CD4-positive, alpha-beta T cell treated with Interleukin-15 for 1 hour (primary cell): ENCODE data around the gene PTPRD.

ENCODE experiments used
- DNase-seq: peaks from one replicate; pipeline ENCODE4 v3.0.0-alpha.2; 2020

The PTPRD gene

DNA sequence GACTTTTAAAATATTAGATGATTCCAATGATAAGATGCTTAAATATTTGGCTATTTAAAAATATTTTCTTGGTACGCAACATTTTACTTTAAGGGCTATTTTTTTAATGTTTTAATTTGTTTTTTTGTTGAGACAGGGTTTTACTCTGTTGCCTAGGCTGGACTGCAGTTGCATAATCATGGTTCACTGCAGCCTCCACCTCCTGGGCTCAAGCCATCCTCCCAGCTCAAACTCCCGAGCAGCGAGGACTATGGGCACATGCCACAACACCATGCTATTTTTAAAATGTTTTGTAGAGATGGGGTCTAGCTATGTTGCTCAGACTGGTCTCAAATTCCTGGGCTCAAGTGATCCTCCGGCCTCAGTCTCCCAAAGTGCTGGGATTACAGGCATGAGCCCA is 1963.0 kb downstream of the PTPRD start:
- DNase-seq: no peak

GRCh38 chr9:8649160-8649559 is 1963.6 kb downstream of the PTPRD start:
- no peak for DNase-seq

DNA sequence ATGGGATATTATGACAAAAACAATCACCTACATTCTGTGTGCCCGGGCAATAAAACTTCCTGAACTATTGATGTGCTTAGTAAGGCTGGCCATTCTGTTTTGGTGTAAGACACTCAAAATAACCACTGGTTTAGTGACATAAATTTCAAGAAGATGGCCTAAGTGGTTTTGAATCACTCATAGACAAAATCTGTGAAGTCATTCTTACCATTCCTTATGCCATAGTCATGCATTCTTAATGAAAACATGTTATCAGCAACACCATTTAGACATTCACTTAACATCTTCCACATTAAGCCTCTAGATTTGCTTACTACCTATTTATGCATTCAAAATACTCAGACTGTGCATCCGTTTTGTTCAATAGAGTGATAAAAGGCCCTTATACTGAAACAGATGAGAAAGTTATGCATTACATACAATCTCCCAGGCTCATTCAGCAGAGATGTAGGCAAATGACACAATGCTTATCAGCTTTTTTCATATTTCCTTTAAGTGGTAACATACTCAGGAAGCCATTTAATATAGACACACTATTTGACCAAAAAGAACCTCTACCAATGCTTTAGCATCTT is 1964.4 kb downstream of the PTPRD start:
- DNase-seq: no peak

DNA sequence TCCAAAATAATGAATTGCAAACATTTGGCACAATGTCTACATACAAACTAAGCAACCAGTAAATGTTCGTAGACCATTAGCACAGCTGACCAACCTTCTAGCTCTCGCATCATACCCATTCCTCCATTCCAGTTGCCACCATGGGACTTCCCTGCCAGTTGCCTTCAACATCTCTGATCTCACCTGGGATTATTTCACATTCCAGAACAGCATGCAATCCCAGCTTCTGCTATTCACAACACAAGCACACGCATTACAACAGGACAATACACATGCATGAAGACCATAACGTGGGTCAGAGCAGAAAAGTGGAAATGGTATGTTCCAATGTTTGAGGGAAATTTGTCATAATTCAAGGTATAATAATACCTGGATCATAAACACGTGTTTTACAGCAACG is 1965.0 kb downstream of the PTPRD start:
- DNase-seq: no peak

- DNase-seq: no peak
These were observed 1968.2 kb downstream of the PTPRD start for GRCh38 chr9:8644571-8644970.

DNA sequence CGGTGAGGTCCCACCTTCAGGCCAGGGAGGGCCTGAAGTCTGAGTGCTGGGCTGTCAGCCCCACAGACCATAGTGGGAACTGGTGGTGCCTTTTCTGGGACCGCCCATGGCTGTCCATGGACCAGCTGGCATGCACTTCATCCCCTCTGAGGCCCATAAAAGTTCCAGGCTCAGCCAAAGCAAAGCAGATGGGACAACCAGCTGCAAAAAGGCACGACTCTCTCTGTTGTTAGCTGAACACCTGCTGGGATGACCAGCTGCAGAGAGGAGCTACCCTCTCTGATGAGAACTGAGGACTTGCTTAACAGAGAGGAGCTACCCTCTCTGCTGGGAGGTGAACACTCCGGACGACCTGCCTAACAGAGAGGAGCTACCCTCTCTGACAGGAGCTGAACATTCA is 1968.9 kb downstream of the PTPRD start:
- no peak for DNase-seq

GRCh38 chr9:8643464-8643863 is 1969.3 kb downstream of the PTPRD start:
- DNase-seq: no peak

DNA sequence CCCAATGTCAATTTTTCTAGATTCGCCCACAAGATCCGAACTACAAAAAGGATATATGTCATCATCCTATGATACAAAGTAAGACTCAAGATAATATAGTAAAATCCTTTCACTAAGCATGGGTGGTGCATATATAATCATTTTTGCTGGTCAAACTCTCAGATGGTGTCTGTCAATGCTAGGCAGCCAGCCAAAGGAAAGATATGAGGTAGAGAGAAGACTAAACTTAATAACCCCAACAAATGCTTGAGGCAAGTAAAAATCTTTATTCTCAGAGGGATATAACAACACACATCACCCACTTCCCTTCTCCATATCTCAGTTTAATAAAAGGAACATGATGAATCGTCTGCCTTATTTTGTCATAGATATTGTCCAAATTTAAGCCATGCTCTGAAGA is 1972.0 kb downstream of the PTPRD start:
- DNase-seq: no peak

DNA sequence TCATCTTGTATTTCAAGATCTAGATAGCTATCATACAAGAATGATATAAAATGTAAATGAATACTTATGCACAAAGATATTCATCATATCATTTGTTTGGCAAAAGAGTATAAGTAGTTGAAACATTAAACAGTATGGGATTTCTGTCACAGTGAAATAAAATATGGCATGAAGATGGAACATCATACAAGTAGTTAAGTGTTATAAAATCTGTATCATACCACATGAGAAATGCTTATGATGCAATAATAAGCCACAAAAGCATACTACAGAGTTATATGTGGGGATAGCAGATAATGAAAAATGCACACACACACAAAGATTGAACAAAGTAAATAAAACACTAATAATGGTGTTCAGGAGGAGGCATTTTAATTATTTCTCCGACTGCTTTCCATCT is 1975.2 kb downstream of the PTPRD start:
- no peak for DNase-seq

DNA sequence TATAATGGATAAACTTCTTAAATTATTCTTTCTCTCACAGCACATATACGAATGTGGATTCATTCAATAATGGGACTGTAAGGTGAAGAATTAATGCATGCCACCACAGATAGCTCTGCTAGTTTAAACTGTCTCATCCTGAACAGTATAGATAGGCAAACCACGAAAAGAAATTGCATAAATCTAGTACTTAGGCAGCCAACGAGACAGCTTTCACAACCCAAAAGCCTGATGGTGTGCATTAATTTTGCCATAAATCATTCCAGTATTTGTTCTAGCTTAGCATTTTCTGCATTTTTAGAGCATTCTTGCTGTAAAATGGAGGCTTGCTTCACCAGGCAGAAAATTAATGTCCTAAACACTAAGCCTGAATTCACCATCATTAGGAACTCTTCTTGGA is 1979.0 kb downstream of the PTPRD start:
- DNase-seq: no peak

DNA sequence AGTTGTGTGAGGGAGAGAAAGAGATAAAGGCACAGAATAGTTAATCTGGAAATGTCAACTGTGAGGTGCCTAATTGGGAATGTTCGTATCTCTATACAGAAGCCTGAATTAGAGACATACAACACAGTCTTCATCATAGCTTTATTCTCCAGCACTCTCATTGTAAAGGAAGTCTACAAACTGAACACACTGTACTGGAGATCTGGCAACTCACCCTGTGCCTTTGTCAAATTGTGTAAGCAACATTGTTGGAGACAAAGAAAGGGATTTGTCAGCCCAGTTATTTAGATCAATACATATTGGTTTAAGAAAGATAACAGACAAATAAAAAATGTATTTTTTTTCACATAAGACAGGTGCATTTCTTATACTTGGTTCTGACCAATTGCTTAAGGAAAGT is 1980.3 kb downstream of the PTPRD start:
- DNase-seq: no peak

DNA sequence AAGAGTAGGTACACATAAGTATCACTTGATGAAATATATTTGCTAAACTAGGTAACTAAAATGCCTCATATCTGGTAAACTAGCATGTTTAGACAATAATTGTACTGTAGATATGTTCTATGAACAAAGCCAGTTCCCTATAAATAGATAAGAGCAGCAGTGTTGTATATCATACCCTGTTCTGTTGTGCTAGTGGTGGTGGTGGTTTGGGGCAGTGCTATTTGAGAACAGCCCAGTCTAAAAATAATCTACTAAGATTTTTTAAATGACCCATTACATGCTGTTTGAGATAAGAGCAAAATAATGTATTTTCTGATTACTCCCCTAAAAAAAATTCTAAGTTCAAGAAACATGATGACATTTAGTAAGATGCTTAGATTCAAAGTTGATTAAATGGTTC is 1984.0 kb downstream of the PTPRD start:
- no peak for DNase-seq

GRCh38 chr9:8627976-8628679 is 1984.7 kb downstream of the PTPRD start:
- DNase-seq: no peak

DNA sequence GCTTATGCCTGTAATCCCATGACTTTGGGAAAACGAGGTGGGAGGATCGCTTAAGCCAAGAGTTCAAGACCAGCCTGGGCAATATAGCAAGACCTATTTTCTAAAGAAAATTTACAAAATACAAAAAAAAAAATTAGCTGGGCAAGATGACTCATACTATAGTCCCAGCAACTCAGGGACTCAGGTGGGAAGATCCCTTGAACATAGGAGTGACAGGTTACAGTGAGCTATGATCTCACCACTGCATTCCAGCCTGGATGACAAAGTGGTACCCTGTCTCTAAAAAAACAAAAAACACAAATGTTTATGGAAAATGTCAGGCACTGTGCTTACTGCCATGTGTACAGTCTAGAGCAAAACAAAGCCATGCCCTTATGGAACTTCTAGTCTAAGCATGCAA is 1989.9 kb downstream of the PTPRD start:
- no peak for DNase-seq

DNA sequence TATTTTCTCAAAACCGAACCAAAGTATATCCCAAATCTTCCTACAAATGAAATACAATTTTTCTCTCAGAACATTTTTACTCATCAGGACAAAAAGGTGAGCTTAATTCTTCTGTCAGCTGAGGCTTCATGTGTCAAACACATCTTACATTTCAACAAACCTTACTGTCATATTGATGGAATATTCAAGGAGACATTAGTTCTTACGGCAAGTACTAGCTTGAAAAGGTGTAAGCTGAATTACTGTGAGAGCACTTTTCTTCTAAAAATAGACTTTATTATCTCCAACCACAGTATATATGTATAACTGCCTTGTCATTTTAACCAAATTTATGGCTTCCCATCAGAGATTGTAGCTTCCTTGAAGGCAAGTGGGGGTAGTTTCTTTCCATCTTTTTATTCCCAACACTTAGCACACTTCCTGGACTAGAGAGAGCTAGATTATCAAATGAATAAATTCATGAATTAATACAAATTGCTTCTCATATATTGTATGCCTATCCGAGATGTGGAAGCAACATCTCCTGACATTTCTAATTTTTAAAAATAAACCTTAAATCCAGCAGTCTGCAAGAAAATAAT is 1990.5 kb downstream of the PTPRD start:
- DNase-seq: no peak

GRCh38 chr9:8621416-8621815 is 1991.4 kb downstream of the PTPRD start:
- DNase-seq: no peak

GRCh38 chr9:8616414-8616813 is 1996.4 kb downstream of the PTPRD start:
- DNase-seq: no peak

GRCh38 chr9:8614926-8615440 is 1997.8 kb downstream of the PTPRD start:
- DNase-seq: no peak

GRCh38 chr9:8613346-8613825 is 1999.4 kb downstream of the PTPRD start:
- no peak for DNase-seq

- no peak for DNase-seq
These were observed 2001.6 kb downstream of the PTPRD start for GRCh38 chr9:8611153-8611552.

- DNase-seq: no peak
These were observed 2002.5 kb downstream of the PTPRD start for GRCh38 chr9:8610256-8610655.

- DNase-seq: no peak
These were observed 2007.7 kb downstream of the PTPRD start for GRCh38 chr9:8605096-8605495.

DNA sequence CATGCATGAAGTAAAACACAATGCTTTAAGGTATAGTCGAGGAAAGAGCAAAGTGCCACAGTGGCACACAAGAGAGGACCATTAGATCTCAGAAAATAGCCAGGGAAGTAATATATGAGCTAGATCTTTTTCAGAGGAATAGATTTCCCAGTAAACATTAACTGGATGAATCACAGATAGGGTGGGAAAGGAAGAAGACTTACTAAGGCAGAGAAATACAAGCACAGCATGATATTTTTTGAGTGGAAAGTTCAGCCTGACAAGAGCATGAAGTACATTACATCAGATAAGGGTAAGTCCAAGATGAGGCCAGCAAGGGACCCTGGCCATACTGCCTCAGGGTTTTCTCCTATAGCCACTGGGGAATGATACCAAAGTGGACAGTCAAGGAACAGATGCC is 2008.6 kb downstream of the PTPRD start:
- DNase-seq: no peak

DNA sequence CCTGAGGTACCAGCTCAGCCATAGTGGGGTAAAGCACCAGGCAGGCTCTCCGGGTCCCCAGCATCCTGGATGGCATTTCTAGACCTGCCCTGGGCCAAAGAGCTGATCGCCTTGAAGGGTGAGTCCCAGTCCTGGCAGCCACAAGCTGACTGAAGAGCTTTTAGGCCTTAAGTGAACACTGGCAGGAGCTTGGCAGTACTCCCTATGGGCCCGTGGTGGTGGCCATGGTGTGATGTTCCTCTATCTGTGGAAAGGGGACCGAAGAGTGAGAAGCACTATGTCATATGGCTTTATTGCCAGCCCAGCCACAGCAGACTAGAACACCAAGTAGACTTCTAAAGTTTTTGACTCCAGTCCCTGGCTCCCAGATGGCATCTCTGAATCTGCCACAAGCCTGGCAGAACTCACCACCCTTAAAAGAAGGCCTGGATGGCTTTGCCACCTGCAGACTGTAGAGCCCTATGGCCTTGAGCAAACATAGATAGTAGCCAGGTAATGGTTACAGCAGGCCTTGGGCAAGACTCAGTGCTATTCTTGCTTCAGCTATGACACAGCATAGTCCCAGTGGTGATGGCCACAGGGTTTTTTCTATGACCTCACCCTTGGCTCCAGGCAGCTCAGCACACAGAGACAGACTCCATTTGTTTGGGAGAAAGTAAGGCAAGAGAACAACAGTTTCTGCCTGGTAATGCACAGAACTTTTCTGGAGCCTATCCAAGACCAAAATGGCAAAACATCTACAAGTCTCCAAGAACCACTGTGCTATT is 2011.7 kb downstream of the PTPRD start:
- no peak for DNase-seq
